IPS-18a (cell line): ENCODE measurements around the gene TIMP2.

Experiments used
- H3K27ac ChIP-seq: one replicate; pipeline ENCODE4 v1.5.1; 2013; ENCODE audit warnings: low read length
- H3K27me3 ChIP-seq: one replicate; pipeline ENCODE4 v1.6.1; 2013; ENCODE audit warnings: mild to moderate bottlenecking, low read length; ENCODE audit not compliant: control insufficient read depth, insufficient read depth
- H3K36me3 ChIP-seq: one replicate; pipeline ENCODE4 v1.6.1; 2013; ENCODE audit warnings: low read depth, low read length; ENCODE audit not compliant: control insufficient read depth
- H3K4me1 ChIP-seq: one replicate; pipeline ENCODE4 v1.6.1; 2013; ENCODE audit warnings: low read depth, low read length; ENCODE audit not compliant: control insufficient read depth
- H3K4me3 ChIP-seq: one replicate; pipeline ENCODE4 v1.5.1; 2013; ENCODE audit warnings: low read length
- H3K9ac ChIP-seq: one replicate; pipeline ENCODE4 v1.6.1; 2013; ENCODE audit warnings: mild to moderate bottlenecking, low read length, moderate library complexity
- H3K9me3 ChIP-seq: one replicate; pipeline ENCODE4 v1.6.1; 2013; ENCODE audit warnings: low read depth, low read length; ENCODE audit not compliant: control insufficient read depth

TIMP2 gene

DNA sequence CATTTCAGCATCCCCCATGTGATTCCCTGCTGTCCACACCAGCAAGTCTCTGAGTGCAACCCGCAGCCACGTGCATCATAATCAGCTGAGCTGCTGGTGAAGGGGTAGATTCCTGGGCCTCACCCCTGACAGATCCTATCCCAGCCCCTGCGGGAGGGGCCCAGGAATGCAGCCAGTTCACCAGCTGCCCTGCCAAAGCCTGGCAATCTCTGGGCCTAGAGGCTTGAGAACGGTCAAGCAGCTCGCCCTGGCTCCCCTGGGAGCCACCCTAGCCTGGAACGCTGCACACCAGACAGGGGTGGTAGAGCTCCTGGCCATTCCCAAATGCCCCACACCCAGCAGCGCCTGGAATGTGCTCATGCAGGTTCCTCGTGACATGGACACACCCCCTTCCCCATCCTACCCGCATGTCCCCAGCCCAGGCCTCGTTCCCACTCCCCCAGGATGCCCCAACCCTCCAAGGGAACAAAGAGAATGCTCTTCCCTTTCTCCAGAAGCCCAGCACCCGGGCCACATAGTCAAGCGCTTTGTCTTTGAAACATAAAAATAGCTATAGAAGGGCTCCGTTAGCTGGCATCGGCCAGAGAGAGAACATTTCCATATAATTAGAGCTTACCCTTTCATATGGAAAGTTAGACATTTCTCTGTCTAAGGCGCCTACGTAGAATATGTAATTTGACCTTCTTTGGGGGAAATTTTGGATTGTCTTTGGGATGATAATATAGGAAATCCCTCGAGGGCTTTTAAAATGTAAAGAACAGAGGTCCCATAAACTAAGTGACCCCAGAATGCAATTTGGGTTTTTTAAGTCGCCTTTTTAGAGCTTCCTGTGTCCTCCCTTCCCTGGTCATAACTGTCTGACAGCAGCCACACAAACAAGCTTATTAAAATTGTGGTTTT lies 25.6 kb downstream of the TIMP2 start:
- peaks cover 12% of the 10 kb centered on the region for H3K4me1 ChIP-seq
- H3K27ac ChIP-seq: no peak overlapping the region
- no peak overlapping the region for H3K9ac ChIP-seq
- H3K9me3 ChIP-seq: no peaks in the 10 kb centered on the region
- H3K27me3 ChIP-seq: no peaks in the 10 kb centered on the region
- no peaks in the 10 kb centered on the region for H3K36me3 ChIP-seq
- H3K4me3 ChIP-seq: no peak overlapping the region

DNA sequence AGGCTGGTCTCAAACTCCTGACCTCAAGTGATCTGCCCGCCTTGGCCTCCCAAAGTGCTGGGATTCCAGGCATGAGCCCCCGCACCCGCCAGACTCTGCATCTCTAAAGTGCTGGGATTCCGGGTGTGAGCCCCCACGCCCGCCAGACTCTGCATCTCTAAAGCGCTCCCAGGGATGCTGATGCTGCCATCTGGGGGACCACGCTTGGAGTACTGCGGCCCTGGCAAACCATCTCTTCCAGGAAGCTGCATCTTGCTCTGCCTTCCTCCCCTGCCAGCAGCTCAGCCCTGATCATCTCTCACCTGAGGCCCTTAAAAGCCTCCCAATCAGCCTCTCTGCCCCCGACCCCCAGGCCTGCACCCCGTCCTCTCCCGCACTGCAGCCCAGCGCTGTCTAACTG lies 26.2 kb downstream of the TIMP2 start:
- Histone ChIP-seq H3K9ac (no peak overlapping the region), H3K36me3 (no peaks in the 10 kb centered on the region), H3K27ac (no peak overlapping the region), H3K4me3 (no peak overlapping the region), H3K4me1 (peaks cover 12% of the 10 kb centered on the region), H3K27me3 (no peaks in the 10 kb centered on the region), H3K9me3 (no peaks in the 10 kb centered on the region)

DNA sequence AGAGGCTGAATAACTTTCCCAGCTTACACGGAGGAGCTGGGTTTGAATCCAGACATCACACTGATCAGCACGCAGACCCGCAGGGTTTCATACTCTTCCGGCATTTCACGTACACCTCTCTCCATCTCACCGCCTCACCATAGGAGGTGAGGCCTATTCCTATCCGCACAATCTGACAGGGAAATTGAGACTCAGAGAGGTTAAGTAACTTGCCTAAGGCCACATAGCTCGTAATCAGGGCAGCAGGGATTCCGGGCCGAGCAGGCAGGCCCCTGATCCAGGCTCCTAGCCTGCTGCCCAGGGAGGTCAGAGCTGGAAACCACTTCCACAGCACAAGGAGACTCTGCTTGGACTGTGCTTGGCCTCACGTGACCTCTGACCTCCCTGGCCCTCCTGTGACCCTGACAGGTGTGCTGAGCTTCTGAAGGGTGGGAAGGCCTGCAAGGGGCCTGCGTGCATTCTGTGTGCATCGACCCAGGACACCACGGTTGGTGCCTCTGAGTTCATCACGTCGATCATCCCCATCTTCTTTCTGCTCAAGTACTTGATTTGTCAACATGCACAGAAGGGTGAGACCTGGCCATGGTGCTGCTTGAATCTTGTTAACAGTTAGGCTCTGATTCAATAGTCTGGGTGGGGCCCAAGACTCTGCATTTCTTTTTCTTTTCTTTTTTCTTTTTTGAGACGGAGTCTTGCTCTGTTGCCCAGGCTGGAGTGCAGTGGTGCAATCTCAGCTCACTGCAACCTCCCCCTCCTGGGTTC lies 26.9 kb downstream of the TIMP2 start:
- Histone ChIP-seq H3K9me3 (no peaks in the 10 kb centered on the region), H3K4me3 (no peak overlapping the region), H3K36me3 (no peaks in the 10 kb centered on the region), H3K9ac (no peak overlapping the region), H3K27ac (no peak overlapping the region), H3K4me1 (peaks cover 12% of the 10 kb centered on the region), H3K27me3 (no peaks in the 10 kb centered on the region)

DNA sequence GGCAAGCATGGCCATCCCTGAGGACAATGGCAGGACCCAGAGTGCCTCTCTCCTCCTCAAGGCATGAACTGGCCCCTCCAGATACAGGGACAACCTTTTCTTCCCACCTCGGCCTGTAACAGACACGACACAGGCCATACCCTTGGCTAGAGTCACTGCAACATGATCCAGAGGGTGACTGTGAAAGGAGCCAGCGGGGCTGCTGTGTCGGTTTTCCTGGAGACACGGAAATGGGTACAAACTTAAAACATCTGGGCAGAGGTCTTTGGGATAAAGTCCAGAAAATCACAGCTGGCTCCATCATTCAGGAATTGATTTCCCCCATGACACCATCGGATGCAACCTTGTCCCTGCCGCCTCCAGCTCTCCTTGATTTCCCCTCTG lies 27.5 kb downstream of the TIMP2 start:
- Histone ChIP-seq H3K4me3 (no peak overlapping the region), H3K9ac (no peak overlapping the region), H3K27me3 (no peaks in the 10 kb centered on the region), H3K4me1 (peaks cover 12% of the 10 kb centered on the region), H3K27ac (no peak overlapping the region), H3K36me3 (no peaks in the 10 kb centered on the region), H3K9me3 (no peaks in the 10 kb centered on the region)

DNA sequence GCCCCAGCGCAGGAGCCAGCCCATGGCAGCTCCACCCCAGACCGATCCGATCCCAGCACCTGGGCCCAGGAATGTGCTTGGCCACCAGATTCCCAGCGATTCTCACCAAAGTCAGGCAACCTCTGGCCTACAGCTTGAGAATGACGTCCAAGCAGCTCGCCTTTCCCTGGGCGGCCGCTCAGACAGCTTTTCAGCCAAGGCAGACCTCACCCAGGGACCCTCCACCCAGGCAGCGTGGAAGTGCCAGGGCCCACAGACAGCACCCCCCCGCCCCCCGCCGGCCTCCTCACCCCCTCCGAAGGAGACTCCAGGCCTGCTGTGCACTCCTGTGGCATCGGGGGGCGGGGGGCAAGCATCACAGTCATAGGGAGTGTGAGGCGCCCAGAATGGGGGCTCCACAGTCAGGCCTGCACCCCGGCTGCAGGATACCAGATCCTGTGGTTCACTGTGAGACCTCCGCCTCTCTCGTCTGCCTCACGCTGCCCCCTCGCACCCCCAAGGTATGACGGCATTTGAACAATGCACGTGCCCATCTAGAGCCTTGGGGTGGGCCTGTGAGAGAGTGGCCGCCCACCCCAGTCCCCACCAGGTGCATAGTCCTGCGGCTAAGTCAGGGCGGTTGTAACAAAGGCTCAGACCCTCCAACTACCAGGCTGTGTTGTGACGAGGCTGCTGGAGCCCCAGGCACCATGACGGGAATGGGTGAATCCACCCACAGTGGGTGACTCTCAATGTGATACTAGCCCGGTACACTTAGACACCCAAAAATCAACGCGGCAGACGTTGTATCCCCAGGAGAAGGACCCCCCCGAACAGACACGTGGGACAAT lies 28.1 kb downstream of the TIMP2 start:
- H3K9me3 ChIP-seq: no peaks in the 10 kb centered on the region
- H3K4me3 ChIP-seq: no peak overlapping the region
- no peaks in the 10 kb centered on the region for H3K27me3 ChIP-seq
- H3K4me1 ChIP-seq: peaks cover 12% of the 10 kb centered on the region
- no peak overlapping the region for H3K9ac ChIP-seq
- H3K36me3 ChIP-seq: no peaks in the 10 kb centered on the region
- H3K27ac ChIP-seq: no peak overlapping the region

DNA sequence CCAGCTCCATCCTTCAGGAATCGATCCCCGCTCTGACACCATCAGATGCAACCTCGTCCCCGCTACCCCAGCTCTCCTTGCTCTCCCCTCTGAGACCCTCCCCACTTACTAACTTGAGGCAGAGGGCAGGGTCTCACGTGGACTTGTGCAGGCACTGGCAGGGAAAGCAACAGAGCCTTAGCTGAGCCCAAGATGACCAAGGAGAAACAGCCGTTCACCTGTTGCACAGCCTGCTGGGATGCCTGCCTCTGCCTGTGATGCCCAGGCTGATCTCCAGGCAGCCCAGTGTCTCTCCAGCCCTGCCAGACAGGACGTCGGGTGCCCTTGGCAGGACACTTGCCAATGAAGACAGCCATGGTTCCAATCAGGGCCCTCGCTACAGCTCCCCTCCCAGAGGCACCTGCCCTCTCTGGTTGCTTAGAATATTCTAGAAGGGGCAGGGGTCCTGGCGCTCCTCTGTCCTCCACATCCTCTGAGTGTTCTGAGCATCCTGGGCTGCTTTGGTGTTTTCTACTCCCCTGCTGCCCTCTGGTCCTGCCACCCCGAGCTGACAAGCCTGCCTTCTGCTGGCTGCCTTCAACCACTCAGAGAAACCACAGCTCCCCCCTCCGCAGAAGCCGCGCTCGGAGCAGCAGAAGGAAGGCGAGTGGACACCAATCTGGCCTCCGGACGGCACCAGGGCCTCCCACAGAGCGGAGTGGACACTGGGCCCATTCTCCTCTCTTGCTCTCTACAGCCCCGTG lies 28.9 kb downstream of the TIMP2 start:
- no peak overlapping the region for H3K27ac ChIP-seq
- no peaks in the 10 kb centered on the region for H3K27me3 ChIP-seq
- H3K4me1 ChIP-seq: peaks cover 12% of the 10 kb centered on the region
- H3K9me3 ChIP-seq: no peaks in the 10 kb centered on the region
- no peak overlapping the region for H3K9ac ChIP-seq
- H3K4me3 ChIP-seq: no peak overlapping the region
- no peaks in the 10 kb centered on the region for H3K36me3 ChIP-seq

DNA sequence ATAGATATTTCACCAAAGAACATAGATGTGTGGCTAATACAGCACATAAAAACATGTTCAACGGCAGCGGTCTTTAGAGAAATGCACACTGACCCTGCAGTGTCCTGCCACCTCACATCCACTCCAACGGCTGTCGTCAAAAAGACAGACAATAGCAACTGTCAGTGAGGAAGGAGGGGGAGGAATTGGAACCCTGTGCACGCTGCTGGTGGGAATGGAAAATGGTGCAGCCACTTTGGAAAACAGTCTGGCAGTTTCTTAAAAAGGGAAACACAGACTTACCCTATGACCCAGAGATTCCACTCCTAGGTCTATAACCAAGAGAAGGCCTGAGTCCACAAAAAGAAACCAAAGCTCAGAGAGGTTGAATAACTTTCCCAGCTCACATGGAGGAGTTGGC lies 29.9 kb downstream of the TIMP2 start:
- no peak overlapping the region for H3K27ac ChIP-seq
- no peaks in the 10 kb centered on the region for H3K27me3 ChIP-seq
- H3K9ac ChIP-seq: no peak overlapping the region
- H3K4me1 ChIP-seq: peaks cover 12% of the 10 kb centered on the region
- H3K36me3 ChIP-seq: no peaks in the 10 kb centered on the region
- no peaks in the 10 kb centered on the region for H3K9me3 ChIP-seq
- no peak overlapping the region for H3K4me3 ChIP-seq

DNA sequence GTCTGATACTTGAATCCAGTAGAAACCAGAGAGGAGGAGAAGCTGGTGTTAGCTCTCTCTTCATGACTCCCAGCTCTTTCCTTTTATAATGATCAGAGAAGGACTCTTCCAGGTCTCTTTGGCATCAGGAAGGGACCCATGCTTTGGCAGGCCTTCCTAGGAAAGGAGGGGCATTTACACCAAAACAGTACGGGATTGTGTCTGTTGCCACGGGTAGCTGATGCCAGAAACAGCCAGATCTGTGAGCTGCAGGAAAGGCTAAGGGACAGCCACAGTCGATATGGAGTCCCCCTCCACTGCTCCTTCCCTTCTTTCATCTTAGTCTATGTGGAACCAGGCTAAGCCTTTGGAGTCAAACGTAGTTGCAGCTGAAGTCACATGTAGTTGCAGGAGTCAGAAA lies 31.5 kb downstream of the TIMP2 start:
- H3K4me1 ChIP-seq: no peaks in the 10 kb centered on the region
- H3K36me3 ChIP-seq: no peaks in the 10 kb centered on the region
- no peaks in the 10 kb centered on the region for H3K27me3 ChIP-seq
- no peak overlapping the region for H3K4me3 ChIP-seq
- no peak overlapping the region for H3K27ac ChIP-seq
- no peak overlapping the region for H3K9ac ChIP-seq
- no peaks in the 10 kb centered on the region for H3K9me3 ChIP-seq

DNA sequence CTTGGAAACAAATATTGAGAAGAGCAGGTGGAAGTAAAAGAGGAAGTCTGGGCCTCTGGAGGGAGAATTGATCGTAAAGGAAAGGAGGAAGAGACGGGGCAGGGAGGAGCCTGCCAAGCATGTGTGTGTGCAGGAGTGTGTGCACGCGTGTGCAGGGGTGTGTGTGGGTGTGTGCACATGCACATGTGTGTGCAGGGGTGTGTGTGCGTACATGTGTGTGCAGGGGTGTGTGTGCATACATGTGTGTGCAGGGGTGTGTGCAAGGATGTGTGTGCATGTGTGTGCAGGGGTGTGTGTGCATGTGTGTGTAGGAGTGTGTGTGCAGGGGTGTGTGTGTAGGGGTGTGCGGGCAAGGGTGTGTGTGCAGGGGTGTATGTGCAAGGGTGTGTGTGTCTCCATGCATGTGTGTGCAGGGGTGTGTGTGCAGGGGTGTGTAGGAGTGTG lies 32.2 kb downstream of the TIMP2 start:
- H3K4me3 ChIP-seq: no peak overlapping the region
- no peak overlapping the region for H3K9ac ChIP-seq
- H3K27ac ChIP-seq: no peak overlapping the region
- no peaks in the 10 kb centered on the region for H3K27me3 ChIP-seq
- H3K4me1 ChIP-seq: no peaks in the 10 kb centered on the region
- no peaks in the 10 kb centered on the region for H3K36me3 ChIP-seq
- H3K9me3 ChIP-seq: no peaks in the 10 kb centered on the region

DNA sequence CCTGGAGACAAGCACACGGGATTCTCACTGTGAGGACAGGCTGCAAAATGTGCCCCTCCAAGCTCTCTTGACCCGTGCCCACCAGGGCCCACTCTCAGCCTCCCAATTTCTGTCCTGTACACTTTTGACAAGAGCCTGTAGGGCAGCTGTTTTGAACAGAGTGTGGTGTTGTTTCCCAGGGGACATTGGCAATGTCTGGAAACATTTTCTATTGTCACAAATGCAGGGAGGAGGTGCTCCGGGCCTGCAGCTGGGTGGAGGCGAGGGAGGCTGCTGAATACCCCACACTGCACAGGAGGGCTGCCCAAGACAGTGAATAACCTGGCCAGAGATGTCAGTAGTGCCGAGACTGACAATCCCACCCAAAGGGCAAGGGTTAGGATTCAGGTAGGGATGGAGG lies 32.7 kb downstream of the TIMP2 start:
- H3K4me1 ChIP-seq: no peaks in the 10 kb centered on the region

DNA sequence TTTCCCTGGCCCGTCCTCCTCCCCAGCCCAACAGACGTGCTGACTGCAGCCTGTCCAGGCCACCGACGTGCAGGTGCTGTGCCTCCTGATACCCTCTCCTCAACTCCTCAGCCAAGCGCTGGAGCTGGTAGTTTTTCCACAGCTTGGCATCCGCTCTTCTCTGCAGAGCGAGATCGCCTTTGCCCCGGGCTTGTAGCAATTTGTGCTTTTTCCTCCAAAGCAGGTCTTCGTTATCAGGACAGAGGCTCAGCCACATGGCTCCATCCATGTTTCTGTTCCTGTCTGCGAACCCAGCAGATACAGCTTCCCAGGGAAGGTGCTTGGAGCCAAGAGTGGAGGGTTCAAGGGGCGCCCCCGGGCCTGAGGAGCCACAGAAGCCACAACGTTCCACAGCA lies 33.1 kb downstream of the TIMP2 start:
- Histone ChIP-seq H3K4me1 (no peaks in the 10 kb centered on the region), H3K27me3 (no peaks in the 10 kb centered on the region), H3K9ac (no peak overlapping the region), H3K4me3 (no peak overlapping the region), H3K36me3 (no peaks in the 10 kb centered on the region), H3K27ac (no peak overlapping the region), H3K9me3 (no peaks in the 10 kb centered on the region)

More for the DNA sequence above, 32.7 kb downstream of the TIMP2 start:
- no peak overlapping the region for H3K9ac ChIP-seq
- no peak overlapping the region for H3K27ac ChIP-seq
- no peak overlapping the region for H3K4me3 ChIP-seq
- no peaks in the 10 kb centered on the region for H3K27me3 ChIP-seq
- H3K9me3 ChIP-seq: no peaks in the 10 kb centered on the region
- no peaks in the 10 kb centered on the region for H3K36me3 ChIP-seq
